Inflammatory macrophage treated with lipopolysaccharide for 1 hour (primary cell): Measurements from ENCODE around the gene POGLUT2.

Experiments used
- DNase-seq, 2 donors: peaks; one replicate each; pipeline ENCODE4 v3.0.0-alpha.2; 2020 to 2022

POGLUT2 gene

DNA sequence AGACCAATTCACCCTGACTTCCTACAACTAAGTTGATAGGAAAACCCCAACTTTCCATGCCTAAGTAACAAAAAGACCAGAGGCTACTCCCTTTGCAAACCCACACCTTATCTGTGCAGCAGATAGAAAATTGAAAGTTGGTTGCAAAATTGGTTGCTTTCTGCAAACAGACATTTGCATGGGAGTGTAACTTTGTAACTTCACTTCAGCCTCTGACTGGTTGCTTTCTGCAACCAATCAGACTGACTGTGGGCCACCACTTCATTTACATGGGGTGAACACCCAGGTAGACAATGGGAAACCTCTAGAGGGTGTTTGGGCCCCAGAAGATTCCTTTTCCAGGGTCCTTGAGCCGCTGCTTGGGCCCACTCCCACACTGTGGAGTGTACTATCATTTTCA, 35.0 kb downstream of the POGLUT2 start:
- DNase-seq, result no peak

DNA sequence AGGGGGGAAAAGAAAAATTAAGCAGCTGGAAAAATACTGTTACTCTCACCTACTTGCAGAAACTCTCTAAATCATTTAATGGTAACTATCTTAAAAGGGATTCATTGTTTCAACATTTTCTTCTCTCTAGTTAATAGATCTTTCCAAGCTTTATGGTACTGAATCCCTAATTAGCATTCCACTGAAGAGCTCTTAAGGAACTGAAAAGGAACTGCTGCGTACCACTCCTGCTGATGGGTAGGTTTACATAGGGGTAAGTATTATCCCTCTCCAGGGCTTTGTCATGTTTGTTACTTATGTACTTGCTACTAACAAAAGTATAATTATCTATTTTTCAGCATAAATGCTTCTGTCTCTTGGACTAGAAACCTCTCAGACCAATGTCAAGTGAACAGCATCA, 37.7 kb downstream of the POGLUT2 start:
- DNase-seq, result no peak

- DNase-seq, result no peak
Observed at GRCh38 chr13:102758842-102759241, 39.9 kb downstream of the POGLUT2 start.

DNA sequence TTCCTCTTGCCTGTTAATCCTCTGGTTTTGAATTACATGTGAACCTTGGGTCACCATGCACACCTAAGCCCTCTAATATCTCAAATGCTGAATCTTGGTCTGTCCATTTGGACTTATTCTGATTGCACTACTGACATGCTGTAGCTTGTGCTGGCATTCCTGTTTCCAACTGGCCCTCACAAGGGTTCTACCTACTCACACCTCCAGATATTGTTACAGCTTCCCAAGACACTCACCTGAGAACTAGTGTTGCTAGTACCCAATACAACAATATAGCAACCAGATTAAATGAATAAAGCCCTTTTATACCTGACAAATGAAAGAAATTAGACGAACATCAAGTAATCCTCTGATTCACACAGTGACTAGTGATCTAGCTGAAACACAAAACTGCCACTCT, 41.8 kb downstream of the POGLUT2 start:
- no peak for DNase-seq

- DNase-seq, result no peak
Observed at GRCh38 chr13:102751886-102752285, 46.9 kb downstream of the POGLUT2 start.

GRCh38 chr13:102742506-102742905, 56.3 kb downstream of the POGLUT2 start:
- DNase-seq, result no peak

DNA sequence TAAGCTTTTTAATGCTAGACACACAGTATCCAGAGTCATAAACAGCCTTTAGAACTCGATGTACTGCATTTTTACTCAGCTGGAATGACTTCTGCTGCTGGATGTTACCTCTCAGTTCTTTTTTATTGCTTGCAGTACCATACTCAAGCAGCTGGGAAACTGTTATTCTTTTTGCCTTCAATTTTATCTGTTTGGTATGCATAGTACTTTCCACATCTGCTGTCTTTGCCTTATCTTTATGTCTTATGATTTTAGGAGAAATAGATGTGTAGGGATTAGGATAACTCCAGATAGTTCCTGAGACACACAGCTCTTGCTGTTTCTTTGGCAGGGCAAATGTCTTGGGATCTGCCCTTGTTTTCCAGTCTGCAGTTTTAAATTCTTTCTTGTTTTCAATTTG, 56.7 kb downstream of the POGLUT2 start:
- DNase-seq, result no peak
